GM21528 (cell line): ENCODE results near the gene POC1B.

Experiments
- ATAC-seq: cut with Tn5 transposase; IDR thresholded peaks from one replicate; pipeline ENCODE4 v1.9.1; 2021; ENCODE audit warnings: mild to moderate bottlenecking, moderate library complexity; ENCODE audit not compliant: unreplicated experiment, low FRiP score

The POC1B gene

GRCh38 chr12:89539426-89540223 is 13.8 kb upstream of the POC1B start:
- no peak for ATAC-seq

GRCh38 chr12:89538897-89539296 is 13.1 kb upstream of the POC1B start:
- no peak for ATAC-seq

- ATAC-seq, result no peak
These were observed 11.5 kb upstream of the POC1B start for GRCh38 chr12:89537389-89537788.

- ATAC-seq, result no peak
These were observed 3.9 kb upstream of the POC1B start for GRCh38 chr12:89529738-89530137.

GRCh38 chr12:89528434-89528833 is 2.6 kb upstream of the POC1B start:
- ATAC-seq, result no peak

- ATAC-seq, result peak; percentile 38
These were observed 483 bp downstream of the POC1B start for GRCh38 chr12:89525305-89525823.

- ATAC-seq, result peak; percentile 85
These were observed 1.1 kb downstream of the POC1B start, which contains the start of gene GALNT4 for GRCh38 chr12:89524541-89525304. GALNT4 (minus strand) TSS chr12:89524796; CDS start chr12:89524549, 247 bp downstream.

GRCh38 chr12:89523843-89524540 is 1.9 kb downstream of the POC1B start:
- no peak for ATAC-seq

- no peak for ATAC-seq
These were observed 2.5 kb downstream of the POC1B start for GRCh38 chr12:89523393-89523792.

GRCh38 chr12:89521364-89522223 is 4.3 kb downstream of the POC1B start:
- no peak for ATAC-seq

- ATAC-seq, result no peak
These were observed 8.1 kb downstream of the POC1B start for GRCh38 chr12:89517720-89518119.

GRCh38 chr12:89516633-89517032 is 9.2 kb downstream of the POC1B start:
- no peak for ATAC-seq

GRCh38 chr12:89514751-89515150 is 11.1 kb downstream of the POC1B start:
- peak; percentile 78 for ATAC-seq

- ATAC-seq, result no peak
These were observed 12.3 kb downstream of the POC1B start for GRCh38 chr12:89513544-89513943.

GRCh38 chr12:89507015-89507824 is 18.6 kb downstream of the POC1B start:
- ATAC-seq, result no peak

- no peak for ATAC-seq
These were observed 19.8 kb downstream of the POC1B start for GRCh38 chr12:89506050-89506449.

GRCh38 chr12:89504560-89505346 is 21.1 kb downstream of the POC1B start:
- no peak for ATAC-seq

- ATAC-seq, result no peak
These were observed 24.1 kb downstream of the POC1B start for GRCh38 chr12:89501793-89502192.
